AG08395 (cell line): ENCODE data around the gene COPB2.
A peak's percentile ranks its signal among the peaks of the same experiment; 100 is the strongest.

Experiments used
- DNase-seq: peaks from one replicate; pipeline ENCODE4 v3.0.0; 2012; ENCODE audit warnings: mixed read lengths, low spot score

The COPB2 gene

GRCh38 chr3:139327861-139328260 is 61.6 kb downstream of the COPB2 start:
- no peak for DNase-seq

GRCh38 chr3:139327231-139327630 is 62.2 kb downstream of the COPB2 start:
- DNase-seq: no peak

- DNase-seq: no peak
These were observed 62.7 kb downstream of the COPB2 start for GRCh38 chr3:139326707-139327106.

GRCh38 chr3:139326131-139326530 is 63.3 kb downstream of the COPB2 start:
- DNase-seq: no peak

GRCh38 chr3:139325551-139325950 is 63.9 kb downstream of the COPB2 start:
- no peak for DNase-seq

- DNase-seq: no peak
These were observed 65.0 kb downstream of the COPB2 start for GRCh38 chr3:139324456-139324855.

- DNase-seq: no peak
These were observed 66.3 kb downstream of the COPB2 start for GRCh38 chr3:139323146-139323545.

GRCh38 chr3:139322346-139322745 is 67.1 kb downstream of the COPB2 start:
- no peak for DNase-seq

- no peak for DNase-seq
These were observed 68.7 kb downstream of the COPB2 start for GRCh38 chr3:139320551-139321309.

- no peak for DNase-seq
These were observed 69.7 kb downstream of the COPB2 start for GRCh38 chr3:139319428-139320402.

GRCh38 chr3:139318826-139319225 is 70.6 kb downstream of the COPB2 start:
- DNase-seq: no peak

GRCh38 chr3:139318431-139318816 is 71.0 kb downstream of the COPB2 start:
- no peak for DNase-seq

- no peak for DNase-seq
These were observed 71.6 kb downstream of the COPB2 start for GRCh38 chr3:139317660-139318430.

- no peak for DNase-seq
These were observed 72.2 kb downstream of the COPB2 start for GRCh38 chr3:139317215-139317614.

GRCh38 chr3:139313921-139314320 is 75.5 kb downstream of the COPB2 start:
- no peak for DNase-seq

- DNase-seq: peak; percentile 60
These were observed 76.5 kb downstream of the COPB2 start for GRCh38 chr3:139312959-139313358.

GRCh38 chr3:139312416-139312815 is 77.0 kb downstream of the COPB2 start:
- no peak for DNase-seq

GRCh38 chr3:139311557-139311956 is 77.9 kb downstream of the COPB2 start:
- no peak for DNase-seq

- peak; percentile 92 for DNase-seq
These were observed 78.9 kb downstream of the COPB2 start for GRCh38 chr3:139310474-139310933.

GRCh38 chr3:139309880-139310279 is 79.6 kb downstream of the COPB2 start:
- DNase-seq: peak; percentile 43

GRCh38 chr3:139309061-139309591 is 80.3 kb downstream of the COPB2 start:
- DNase-seq: no peak

- no peak for DNase-seq
These were observed 80.9 kb downstream of the COPB2 start for GRCh38 chr3:139308560-139308959.
